Frontal cortex (tissue), 4 donors: ENCODE measurements around the gene ALPK3. TPM values are rescaled to one million over a fixed set of nuclear protein-coding genes. Genes with fewer than 3 reads are reported as not detected.

ENCODE experiments used
- DNase-seq, 2 donors: peaks; one replicate each; pipeline ENCODE4 v3.0.0; 2012; ENCODE audit warnings: low spot score in 2 of 2
- FAIRE-seq: peaks from 2 replicates; lab custom pipeline; 2012; peaks lifted over from hg19 to GRCh38; lab: Jason Lieb, UNC
- total RNA-seq: library from RNA; depleted of rRNA; stranded (reverse); fragments of >200 nt; gene quantifications from one replicate; pipeline ENCODE4 v1.2.3, GENCODE V29; 2014
- donor health status: control.
- donor health status: control.
- donor health status: control.

Gene ALPK3
- 0.82 TPM for total RNA-seq

DNA sequence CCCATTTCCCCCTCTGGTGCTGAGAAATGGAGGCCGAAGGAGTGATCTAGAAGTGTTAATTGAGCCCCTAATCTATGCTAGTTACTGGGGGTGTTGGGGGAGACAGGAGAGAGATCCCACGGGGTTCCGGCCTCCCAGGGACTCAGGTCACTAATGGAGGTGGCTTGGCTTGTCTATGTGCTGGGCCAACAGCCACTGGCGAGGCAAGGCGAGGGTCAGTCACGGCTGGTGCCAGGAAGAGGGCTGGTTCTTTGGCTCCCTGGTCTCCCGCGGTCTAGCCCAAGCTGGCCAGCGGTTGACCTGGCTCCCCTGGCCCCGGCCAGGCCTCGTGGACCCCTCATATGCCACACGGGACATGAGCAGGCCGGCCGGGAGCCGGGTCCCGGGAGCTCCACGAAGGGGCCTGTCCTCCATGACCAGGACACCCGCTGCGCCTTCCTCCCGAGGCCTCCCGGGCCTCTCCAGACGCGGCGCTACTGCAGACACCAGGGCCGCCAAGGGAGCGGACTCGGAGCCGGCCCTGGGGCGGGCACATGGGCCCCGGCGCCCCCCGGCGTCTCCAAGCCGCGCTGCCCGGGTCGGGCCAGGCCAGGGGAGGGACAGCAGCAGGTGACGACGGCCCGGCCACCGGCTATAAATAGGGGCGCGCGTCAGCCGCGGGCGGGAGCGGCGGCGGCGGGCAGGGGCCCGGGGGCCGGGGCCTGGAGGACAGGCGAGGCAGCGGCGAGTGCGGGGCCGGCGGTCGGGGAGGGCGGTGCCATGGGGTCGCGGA, at the start of gene ALPK3:
Gene ALPK3, plus strand, starts transcription at position 663 of the 772 bp plus-strand sequence. Its CDS starts 97 bp downstream, at position 760.
- DNase-seq (peak; percentile 58 to 83), FAIRE-seq (no peak)

GRCh38 chr15:84772031-84772430, 45.1 kb upstream of the ALPK3 start:
- no peak for DNase-seq
- FAIRE-seq: no peak

- DNase-seq: no peak
- FAIRE-seq: no peak
Observed at GRCh38 chr15:84772467-84772866, 44.7 kb upstream of the ALPK3 start.

DNA sequence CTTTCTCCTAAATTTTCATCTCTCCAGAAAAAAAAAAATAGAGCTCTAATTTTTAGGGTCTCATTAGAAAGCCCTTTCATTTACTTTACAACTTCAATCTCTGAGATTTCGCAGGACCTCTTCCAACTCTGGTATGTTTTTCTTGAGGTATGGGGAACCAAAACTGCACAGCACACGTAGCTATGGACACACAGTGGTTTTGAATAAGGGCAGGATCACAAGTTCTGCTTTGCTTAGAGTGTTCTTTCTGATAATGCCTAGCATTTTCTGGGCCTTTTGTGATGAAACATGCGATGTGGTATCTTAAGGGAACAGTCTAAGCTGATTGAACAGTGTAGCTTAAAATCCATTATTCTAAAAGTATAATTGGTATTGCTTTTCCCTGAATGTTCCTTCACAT, 43.4 kb upstream of the ALPK3 start:
- no peak for DNase-seq
- FAIRE-seq: no peak

GRCh38 chr15:84775867-84776449, 41.2 kb upstream of the ALPK3 start:
- no peak for DNase-seq
- no peak for FAIRE-seq

DNA sequence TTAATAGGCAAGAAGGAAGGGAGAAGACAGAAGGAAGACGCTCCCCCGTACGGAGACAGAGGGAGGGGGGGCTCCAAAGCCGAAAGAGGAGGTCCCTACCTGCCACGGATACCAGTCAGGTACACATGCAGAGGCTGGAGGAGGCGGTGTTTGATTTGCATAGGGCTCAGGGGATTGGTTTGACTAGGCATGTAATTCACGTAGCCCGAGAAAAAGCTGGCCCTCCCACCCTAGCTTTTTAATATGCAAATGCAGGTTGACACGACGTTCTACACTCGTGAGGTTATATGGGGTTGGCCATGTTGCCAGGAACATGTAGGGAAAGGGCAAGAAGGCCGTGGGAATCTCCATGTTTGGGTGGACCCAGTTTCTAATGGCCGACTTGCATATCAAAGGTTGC, 39.0 kb upstream of the ALPK3 start:
- FAIRE-seq (no peak), DNase-seq (no peak)

- DNase-seq (no peak), FAIRE-seq (no peak)
Observed at GRCh38 chr15:84780492-84780891, 36.7 kb upstream of the ALPK3 start.

GRCh38 chr15:84781495-84781894, 35.7 kb upstream of the ALPK3 start:
- DNase-seq (no peak), FAIRE-seq (no peak)

- FAIRE-seq (no peak), DNase-seq (no peak)
Observed at GRCh38 chr15:84782346-84782745, 34.8 kb upstream of the ALPK3 start.

DNA sequence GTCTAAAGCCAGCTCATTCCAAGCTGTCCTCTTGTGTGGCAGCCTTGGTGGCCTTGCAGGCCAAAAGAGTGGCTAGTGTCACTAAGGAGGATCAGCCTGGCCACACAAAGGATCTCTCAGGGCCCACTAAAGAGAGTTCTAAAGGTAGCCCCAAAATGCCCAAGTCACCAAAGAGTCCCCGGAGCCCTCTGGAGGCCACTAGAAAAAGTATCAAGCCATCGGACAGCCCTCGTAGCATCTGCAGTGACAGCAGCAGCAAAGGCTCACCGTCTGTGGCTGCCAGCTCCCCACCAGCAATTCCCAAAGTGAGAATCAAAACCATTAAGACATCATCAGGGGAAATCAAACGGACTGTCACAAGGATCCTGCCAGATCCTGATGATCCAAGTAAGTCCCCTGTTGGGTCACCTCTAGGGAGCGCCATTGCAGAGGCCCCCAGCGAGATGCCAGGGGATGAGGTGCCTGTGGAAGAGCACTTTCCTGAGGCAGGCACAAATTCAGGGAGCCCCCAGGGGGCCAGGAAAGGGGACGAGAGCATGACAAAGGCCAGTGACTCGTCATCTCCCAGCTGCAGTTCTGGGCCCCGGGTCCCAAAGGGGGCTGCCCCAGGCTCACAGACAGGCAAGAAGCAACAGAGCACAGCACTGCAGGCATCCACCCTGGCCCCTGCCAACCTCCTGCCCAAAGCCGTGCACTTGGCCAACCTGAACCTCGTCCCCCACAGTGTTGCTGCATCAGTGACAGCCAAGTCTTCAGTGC, 33.5 kb upstream of the ALPK3 start:
- FAIRE-seq (no peak), DNase-seq (no peak)

DNA sequence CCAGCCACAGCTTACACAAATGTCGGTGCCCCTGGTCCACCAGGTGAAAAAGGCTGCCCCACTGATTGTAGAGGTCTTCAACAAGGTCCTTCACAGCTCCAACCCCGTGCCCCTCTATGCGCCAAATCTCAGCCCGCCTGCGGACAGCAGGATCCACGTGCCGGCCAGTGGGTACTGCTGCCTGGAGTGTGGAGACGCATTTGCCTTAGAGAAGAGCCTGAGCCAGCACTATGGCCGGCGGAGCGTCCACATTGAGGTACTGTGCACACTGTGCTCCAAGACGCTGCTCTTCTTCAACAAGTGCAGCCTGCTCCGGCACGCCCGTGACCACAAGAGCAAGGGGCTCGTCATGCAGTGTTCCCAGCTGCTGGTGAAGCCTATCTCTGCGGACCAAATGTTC, 32.9 kb upstream of the ALPK3 start:
- no peak for FAIRE-seq
- DNase-seq: no peak

DNA sequence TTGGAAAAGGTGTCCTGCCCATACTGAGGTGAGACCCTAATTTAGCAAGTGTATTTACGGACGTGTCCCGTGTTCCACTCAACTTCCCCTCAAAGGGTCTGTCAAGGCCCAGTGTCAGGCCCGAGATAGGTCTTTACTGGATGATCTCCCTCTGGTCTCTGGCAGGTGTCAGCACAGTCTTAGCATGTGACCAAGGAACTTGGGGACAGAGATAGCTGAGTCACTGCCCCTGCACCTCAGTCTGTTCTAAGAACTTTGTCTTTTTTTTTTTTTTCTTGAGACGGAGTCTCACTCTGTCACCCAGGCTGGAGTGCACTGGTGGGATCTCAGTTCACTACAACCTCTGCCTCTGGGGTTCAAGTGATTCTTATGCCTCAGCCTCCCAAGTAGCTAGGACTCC, 32.1 kb upstream of the ALPK3 start:
- FAIRE-seq (no peak), DNase-seq (no peak)

DNA sequence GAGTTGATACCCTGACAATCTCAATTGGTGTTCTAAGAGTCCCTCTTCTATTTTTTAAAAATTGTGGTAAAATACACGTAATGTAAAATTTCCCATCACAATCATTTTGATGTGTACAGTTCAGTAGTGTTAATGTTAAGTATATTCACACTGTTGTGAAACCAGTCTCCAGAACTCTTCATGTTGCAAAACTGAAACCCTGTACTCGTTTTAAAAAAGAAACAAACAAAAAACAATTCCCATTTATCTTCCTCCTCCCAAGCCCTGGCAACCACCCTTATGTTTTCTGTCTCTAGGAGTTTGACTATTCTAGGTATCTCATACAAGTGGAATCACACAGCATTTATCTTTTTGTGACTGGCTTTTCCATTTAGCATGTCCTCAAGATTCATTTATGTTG, 28.7 kb upstream of the ALPK3 start:
- DNase-seq: no peak

DNA sequence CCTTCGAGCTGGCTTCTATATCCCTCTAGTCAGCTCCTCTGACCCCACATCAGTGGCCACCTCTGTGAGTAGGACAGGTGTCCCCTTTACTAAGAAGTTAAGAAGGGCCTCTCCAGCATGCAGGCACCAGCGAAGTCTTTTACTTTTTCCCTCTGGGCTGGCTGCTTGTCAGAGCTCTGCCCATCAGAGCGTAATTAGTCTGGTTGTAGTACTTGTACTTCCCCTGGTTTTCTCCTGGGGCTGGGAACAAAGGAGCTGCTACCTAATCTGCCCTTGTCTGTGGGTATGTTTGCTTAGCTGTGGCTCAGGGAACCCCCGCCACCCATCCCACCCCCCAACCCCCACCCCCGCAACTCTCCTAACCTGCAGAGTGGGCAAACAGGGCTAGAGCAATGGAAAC, 27.4 kb upstream of the ALPK3 start:
- no peak for FAIRE-seq
- no peak for DNase-seq

More for the DNA sequence above, 28.7 kb upstream of the ALPK3 start:
- FAIRE-seq: no peak

DNA sequence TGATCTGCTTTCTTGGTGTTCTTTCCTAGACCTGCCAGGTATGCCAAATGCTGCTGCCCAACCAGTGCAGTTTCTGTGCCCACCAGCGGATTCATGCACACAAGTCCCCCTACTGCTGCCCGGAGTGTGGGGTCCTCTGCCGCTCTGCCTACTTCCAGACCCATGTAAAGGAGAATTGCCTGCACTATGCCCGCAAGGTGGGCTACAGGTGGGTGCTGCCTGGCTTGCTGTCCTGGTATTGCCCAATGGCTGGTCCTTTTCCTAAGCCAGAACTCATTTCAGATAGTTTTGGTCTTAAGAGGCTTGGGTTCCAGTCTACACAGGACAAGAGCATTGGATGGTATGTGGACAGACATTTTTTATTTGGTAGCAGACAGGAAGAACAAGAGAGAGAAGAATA, 26.5 kb upstream of the ALPK3 start:
- FAIRE-seq: no peak

GRCh38 chr15:84791763-84792162, 25.4 kb upstream of the ALPK3 start:
- DNase-seq (no peak), FAIRE-seq (no peak)

More for the DNA sequence above, 26.5 kb upstream of the ALPK3 start:
- no peak for DNase-seq

GRCh38 chr15:84793431-84794161, 23.6 kb upstream of the ALPK3 start:
- DNase-seq: no peak
- no peak for FAIRE-seq

- DNase-seq (no peak), FAIRE-seq (no peak)
Observed at GRCh38 chr15:84794162-84794547, 23.0 kb upstream of the ALPK3 start.

GRCh38 chr15:84795186-84795585, 22.0 kb upstream of the ALPK3 start:
- no peak for DNase-seq
- no peak for FAIRE-seq

- no peak for FAIRE-seq
- no peak for DNase-seq
Observed at GRCh38 chr15:84797212-84797611, 19.9 kb upstream of the ALPK3 start.
